Osteoblast (primary cell): ENCODE results near the gene MARCHF11. TPM values are rescaled to one million over a fixed set of nuclear protein-coding genes. Genes with fewer than 3 reads are reported as not detected.

Experiments
- DNase-seq: peaks from one replicate; pipeline ENCODE4 v3.0.0; 2011; ENCODE audit warnings: low spot score, mixed read lengths; ENCODE audit not compliant: insufficient read length; ENCODE audit errors: missing footprints
- H2AFZ ChIP-seq: 2 replicates; pipeline ENCODE4 v1.6.0; 2011; ENCODE audit warnings: mild to moderate bottlenecking, low read length
- H3K27ac ChIP-seq: 2 replicates; pipeline ENCODE4 v1.5.1; 2011; ENCODE audit warnings: mild to moderate bottlenecking, low read depth, low read length, moderate library complexity
- H3K27me3 ChIP-seq: 2 replicates; pipeline ENCODE4 v1.6.0; 2012; ENCODE audit warnings: mild to moderate bottlenecking, control low read depth, inconsistent platforms, low read length, moderate library complexity; ENCODE audit not compliant: insufficient read depth
- H3K36me3 ChIP-seq: 2 replicates; pipeline ENCODE4 v1.5.1; 2011; ENCODE audit warnings: mild to moderate bottlenecking, low read length, control low read depth, moderate library complexity; ENCODE audit not compliant: insufficient read depth
- H3K4me1 ChIP-seq: 2 replicates; pipeline ENCODE4 v1.5.1; 2011; ENCODE audit warnings: mild to moderate bottlenecking, low read length, control low read depth, moderate library complexity; ENCODE audit not compliant: insufficient read depth
- H3K4me2 ChIP-seq: 2 replicates; pipeline ENCODE4 v1.6.0; 2011; ENCODE audit warnings: mild to moderate bottlenecking, low read length; ENCODE audit not compliant: insufficient read depth
- H3K4me3 ChIP-seq: fragments of 200-600 bp; sonication (generic); 3 replicates; pipeline ENCODE4 v1.5.1; 2012; ENCODE audit warnings: mild to moderate bottlenecking, low read length, inconsistent platforms; ENCODE audit not compliant: insufficient read depth
- H3K79me2 ChIP-seq: 2 replicates; pipeline ENCODE4 v1.6.0; 2012; ENCODE audit warnings: mild to moderate bottlenecking, low read length, control low read depth, inconsistent platforms; ENCODE audit not compliant: insufficient read depth
- H3K9me3 ChIP-seq: 2 replicates; pipeline ENCODE4 v1.5.1; 2011; ENCODE audit warnings: low read depth, low read length, control low read depth
- H4K20me1 ChIP-seq: 2 replicates; pipeline ENCODE4 v1.6.0; 2012; ENCODE audit warnings: mild to moderate bottlenecking, low read length, control low read depth; ENCODE audit not compliant: insufficient read depth
- total RNA-seq: library from RNA; depleted of rRNA; stranded (reverse); fragments of >200 nt; gene quantifications from 2 replicates; pipeline ENCODE4 v1.2.3, GENCODE V29; 2012
- TF ChIP-seq, protein P1 (sequence below): IDR thresholded peaks from 2 replicates; pipeline ENCODE4 v1.5.1; 2011; ENCODE audit warnings: mild to moderate bottlenecking, low read depth, low read length, moderate library complexity; ENCODE audit errors: extremely low read depth

MARCHF11 gene
- total RNA-seq, 1 donor: not detected

DNA sequence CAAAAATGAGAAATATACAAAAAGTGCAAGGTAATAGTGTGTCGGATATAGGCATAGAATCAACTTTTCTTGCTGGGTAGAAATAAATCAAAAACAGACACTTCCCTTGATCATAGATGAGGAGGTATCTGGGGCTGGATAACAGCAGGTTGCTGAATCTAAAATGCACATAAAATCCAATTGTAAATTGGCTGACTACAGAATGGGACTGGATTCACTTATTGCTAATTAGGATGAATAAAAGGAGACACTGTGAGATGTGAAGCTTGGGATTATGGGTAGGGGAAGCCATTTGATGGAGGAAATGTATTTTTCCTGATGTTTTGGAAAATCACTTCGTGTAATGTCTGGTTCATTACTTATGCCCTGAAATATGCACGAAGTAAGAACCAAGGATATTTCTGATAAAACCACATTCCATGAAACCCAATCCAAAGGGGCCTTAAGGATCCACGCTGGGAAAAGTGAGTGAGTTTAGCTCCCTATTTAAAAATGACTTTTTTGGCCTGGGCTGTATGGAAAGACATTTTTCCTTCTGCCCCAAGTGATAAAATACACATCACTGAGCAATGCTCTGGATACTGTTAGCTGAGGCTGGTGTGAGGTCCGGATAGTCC is 136.1 kb downstream of the MARCHF11 start:
- no peak overlapping the region for H3K27ac ChIP-seq
- no peaks in the 10 kb centered on the region for H3K79me2 ChIP-seq
- H3K36me3 ChIP-seq: no peaks in the 10 kb centered on the region
- H3K27me3 ChIP-seq: no peaks in the 10 kb centered on the region
- no peak overlapping the region for H3K4me2 ChIP-seq
- TF ChIP-seq, protein P1, sequence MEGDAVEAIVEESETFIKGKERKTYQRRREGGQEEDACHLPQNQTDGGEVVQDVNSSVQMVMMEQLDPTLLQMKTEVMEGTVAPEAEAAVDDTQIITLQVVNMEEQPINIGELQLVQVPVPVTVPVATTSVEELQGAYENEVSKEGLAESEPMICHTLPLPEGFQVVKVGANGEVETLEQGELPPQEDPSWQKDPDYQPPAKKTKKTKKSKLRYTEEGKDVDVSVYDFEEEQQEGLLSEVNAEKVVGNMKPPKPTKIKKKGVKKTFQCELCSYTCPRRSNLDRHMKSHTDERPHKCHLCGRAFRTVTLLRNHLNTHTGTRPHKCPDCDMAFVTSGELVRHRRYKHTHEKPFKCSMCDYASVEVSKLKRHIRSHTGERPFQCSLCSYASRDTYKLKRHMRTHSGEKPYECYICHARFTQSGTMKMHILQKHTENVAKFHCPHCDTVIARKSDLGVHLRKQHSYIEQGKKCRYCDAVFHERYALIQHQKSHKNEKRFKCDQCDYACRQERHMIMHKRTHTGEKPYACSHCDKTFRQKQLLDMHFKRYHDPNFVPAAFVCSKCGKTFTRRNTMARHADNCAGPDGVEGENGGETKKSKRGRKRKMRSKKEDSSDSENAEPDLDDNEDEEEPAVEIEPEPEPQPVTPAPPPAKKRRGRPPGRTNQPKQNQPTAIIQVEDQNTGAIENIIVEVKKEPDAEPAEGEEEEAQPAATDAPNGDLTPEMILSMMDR: no peak
- DNase-seq: no peak
- H3K4me3 ChIP-seq: no peak overlapping the region
- no peak overlapping the region for H2AFZ ChIP-seq
- H4K20me1 ChIP-seq: no peaks in the 10 kb centered on the region
- no peaks in the 10 kb centered on the region for H3K9me3 ChIP-seq
- no peaks in the 10 kb centered on the region for H3K4me1 ChIP-seq

DNA sequence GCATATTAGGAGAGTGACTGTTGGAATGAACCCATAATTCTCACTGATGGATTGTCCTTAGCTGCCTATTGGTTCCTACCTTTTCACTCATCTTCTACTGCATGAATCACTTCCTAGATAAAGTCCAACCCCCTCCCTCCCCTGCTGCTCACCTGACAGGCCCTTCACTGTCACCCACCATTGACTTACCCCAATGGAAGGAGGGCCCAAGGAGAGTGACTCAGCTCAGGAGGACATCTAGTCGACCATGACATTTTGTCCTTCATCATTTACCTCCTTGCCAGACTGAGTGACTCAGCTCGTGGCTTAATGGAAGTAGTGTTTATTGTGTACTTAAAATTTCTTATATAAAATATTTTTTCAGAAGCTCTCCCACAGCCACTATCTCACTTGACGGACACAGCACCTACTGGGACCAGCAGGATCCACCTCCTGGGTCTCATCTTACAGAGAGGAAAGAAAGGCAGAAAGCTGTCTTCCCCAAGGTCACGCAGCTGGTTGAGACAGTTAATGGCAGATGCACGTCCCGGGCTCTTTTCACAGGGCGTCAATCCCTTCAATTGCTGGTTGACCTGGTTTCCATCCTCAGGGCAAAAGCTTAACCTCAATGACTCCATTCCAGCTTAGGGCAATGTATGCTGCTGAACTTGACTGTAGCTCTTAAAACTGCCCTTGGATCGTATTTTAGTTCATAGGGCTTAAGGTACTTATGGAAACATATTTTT is 142.3 kb downstream of the MARCHF11 start:
- Histone ChIP-seq H3K27me3 (no peaks in the 10 kb centered on the region), H2AFZ (no peak overlapping the region), H4K20me1 (no peaks in the 10 kb centered on the region), H3K9me3 (no peaks in the 10 kb centered on the region), H3K4me1 (no peaks in the 10 kb centered on the region), H3K36me3 (no peaks in the 10 kb centered on the region), H3K4me2 (no peak overlapping the region), H3K4me3 (no peak overlapping the region), H3K79me2 (no peaks in the 10 kb centered on the region), H3K27ac (no peak overlapping the region)
- DNase-seq: no peak
- TF ChIP-seq, protein P1: no peak

DNA sequence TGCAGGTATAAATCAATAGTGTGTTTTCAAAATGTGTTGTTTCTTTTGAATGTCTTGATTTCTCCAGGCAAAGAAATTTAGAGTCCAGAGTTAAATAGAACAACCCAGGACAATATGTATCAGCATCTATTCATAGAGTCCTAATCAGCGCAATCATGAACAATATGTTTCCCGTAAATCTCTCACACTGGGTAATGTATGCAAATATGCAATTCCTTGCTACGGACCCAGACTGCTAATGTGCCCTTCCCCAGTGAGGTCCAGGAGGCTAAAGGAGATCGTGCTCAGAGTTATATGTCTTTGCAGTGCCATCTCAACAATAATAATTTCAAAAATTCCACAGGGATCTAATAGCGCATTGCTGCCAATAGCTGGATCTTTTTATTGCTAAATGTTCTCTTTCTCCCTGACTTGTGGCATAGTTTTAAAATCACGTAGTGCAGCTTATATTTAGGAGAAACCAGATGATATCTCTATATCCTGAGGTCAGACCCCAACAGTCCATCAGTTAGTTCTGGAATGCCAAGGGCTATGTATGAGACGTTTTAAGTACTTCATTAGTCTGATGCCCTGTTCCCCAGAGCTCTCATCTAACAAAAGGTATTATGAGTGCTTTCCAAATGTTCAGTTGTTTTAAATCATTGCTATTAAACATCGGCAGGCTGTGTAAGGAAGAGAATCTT is 145.1 kb downstream of the MARCHF11 start:
- no peak overlapping the region for H3K4me3 ChIP-seq
- H3K4me1 ChIP-seq: no peaks in the 10 kb centered on the region
- no peaks in the 10 kb centered on the region for H3K36me3 ChIP-seq
- H3K79me2 ChIP-seq: no peaks in the 10 kb centered on the region
- no peak overlapping the region for H3K27ac ChIP-seq
- H2AFZ ChIP-seq: no peak overlapping the region
- TF ChIP-seq, protein P1: no peak
- DNase-seq: no peak
- no peak overlapping the region for H3K4me2 ChIP-seq
- no peaks in the 10 kb centered on the region for H3K9me3 ChIP-seq
- H4K20me1 ChIP-seq: no peaks in the 10 kb centered on the region
- no peaks in the 10 kb centered on the region for H3K27me3 ChIP-seq
